Glomerular visceral epithelial cell (primary cell): ENCODE measurements around the gene MTTP.
"Not testable (repeated sequence)": the region's sequence is repeated elsewhere in the genome, so short reads cannot be mapped to it uniquely, and the experiment has no call there.

Experiments used
- DNase-seq: peaks from one replicate; pipeline ENCODE4 v3.0.0-alpha.2; 2016; ENCODE audit errors: extremely low spot score

The MTTP gene

GRCh38 chr4:99574530-99575324 is at the start of gene MTTP:
MTTP (plus strand) TSS chr4:99574824; CDS start chr4:99574910, 86 bp downstream.
- DNase-seq: no peak

- no peak for DNase-seq
These were observed 45.4 kb upstream of the MTTP start for GRCh38 chr4:99529228-99529627.

GRCh38 chr4:99529956-99530355 is 44.7 kb upstream of the MTTP start:
- no peak for DNase-seq

GRCh38 chr4:99534699-99535098 is 39.9 kb upstream of the MTTP start:
- not testable (repeated sequence) for DNase-seq

GRCh38 chr4:99536271-99536670 is 38.4 kb upstream of the MTTP start:
- no peak for DNase-seq

- DNase-seq: no peak
These were observed 37.8 kb upstream of the MTTP start for GRCh38 chr4:99536848-99537247.

GRCh38 chr4:99537674-99538073 is 37.0 kb upstream of the MTTP start:
- no peak for DNase-seq

- peak; percentile 18 for DNase-seq
These were observed 34.2 kb upstream of the MTTP start for GRCh38 chr4:99540277-99540939.

GRCh38 chr4:99552872-99553271 is 21.8 kb upstream of the MTTP start:
- no peak for DNase-seq

- peak; percentile 97 for DNase-seq
These were observed 11.1 kb upstream of the MTTP start, which contains the start of gene TRMT10A for GRCh38 chr4:99563310-99564186. TRMT10A (minus strand) TSS chr4:99564039; CDS start chr4:99559338, 4,701 bp downstream.

- no peak for DNase-seq
These were observed 9.7 kb upstream of the MTTP start for GRCh38 chr4:99564921-99565320.

GRCh38 chr4:99571883-99572282 is 2.7 kb upstream of the MTTP start:
- no peak for DNase-seq

GRCh38 chr4:99572527-99573240 is 1.9 kb upstream of the MTTP start:
- no peak for DNase-seq

GRCh38 chr4:99573735-99574368 is 772 bp upstream of the MTTP start:
- DNase-seq: no peak

- no peak for DNase-seq
These were observed 4.1 kb downstream of the MTTP start for GRCh38 chr4:99578714-99579113.

GRCh38 chr4:99585516-99585915 is 10.9 kb downstream of the MTTP start:
- no peak for DNase-seq

- no peak for DNase-seq
These were observed 11.7 kb downstream of the MTTP start for GRCh38 chr4:99586322-99586721.

GRCh38 chr4:99586797-99587196 is 12.2 kb downstream of the MTTP start:
- no peak for DNase-seq

- no peak for DNase-seq
These were observed 12.7 kb downstream of the MTTP start for GRCh38 chr4:99587309-99587708.

- no peak for DNase-seq
These were observed 13.2 kb downstream of the MTTP start for GRCh38 chr4:99587803-99588202.

- no peak for DNase-seq
These were observed 17.1 kb downstream of the MTTP start for GRCh38 chr4:99591757-99592156.
